Skin of body (tissue), 2 donors: ENCODE results near the gene VIPR2. TPM values are rescaled to one million over a fixed set of nuclear protein-coding genes. Genes with fewer than 3 reads are reported as not detected.

ENCODE experiments used
- DNase-seq: peaks from one replicate; lab custom pipeline; 2025; lab: John Stamatoyannopoulos, UW
- total RNA-seq: library from RNA; depleted of rRNA; stranded (reverse); fragments of >200 nt; gene quantifications from one replicate; pipeline ENCODE4 v1.2.3, GENCODE V29; 2014

VIPR2 gene
- total RNA-seq, 1 donor from 2014 or later: 0.99 TPM

DNA sequence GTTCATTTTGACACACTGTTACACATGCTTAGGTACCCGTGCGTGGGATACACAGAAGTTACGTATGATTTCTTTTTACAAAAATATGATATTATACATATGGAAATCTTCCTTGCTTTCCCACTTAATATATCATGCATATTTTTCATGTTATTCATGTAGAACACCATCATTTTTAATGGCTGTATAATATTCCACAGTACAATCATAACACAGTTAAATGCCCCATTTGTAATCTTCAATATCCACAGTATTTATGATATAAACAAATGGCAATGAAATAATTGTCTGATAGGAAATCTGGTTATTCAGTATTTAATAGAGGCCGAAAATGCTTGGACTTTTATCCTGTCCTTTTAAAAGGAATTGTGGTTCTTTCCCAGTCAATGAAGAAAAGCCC, 23.2 kb downstream of the VIPR2 start:
- DNase-seq: no peak

DNA sequence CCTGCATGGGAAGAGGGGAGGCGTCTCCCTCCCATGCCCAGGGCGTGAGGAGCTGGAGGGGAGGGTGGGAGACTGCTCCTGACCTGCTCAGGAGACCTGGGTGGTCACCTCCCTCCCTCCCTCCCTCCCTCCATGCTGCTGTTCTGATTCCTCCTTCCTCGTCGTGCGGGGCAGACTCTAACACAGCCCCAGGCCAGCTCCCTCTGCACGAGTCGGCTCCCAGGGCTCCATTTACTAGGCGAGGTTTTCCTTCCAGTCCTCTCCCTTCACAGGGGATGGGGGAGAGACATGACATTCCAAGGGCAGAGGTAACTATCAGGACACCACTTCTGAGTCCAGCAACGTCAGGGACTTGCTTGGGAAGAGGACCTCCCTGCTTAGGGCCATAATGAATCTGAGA, 23.6 kb downstream of the VIPR2 start:
- DNase-seq: no peak

DNA sequence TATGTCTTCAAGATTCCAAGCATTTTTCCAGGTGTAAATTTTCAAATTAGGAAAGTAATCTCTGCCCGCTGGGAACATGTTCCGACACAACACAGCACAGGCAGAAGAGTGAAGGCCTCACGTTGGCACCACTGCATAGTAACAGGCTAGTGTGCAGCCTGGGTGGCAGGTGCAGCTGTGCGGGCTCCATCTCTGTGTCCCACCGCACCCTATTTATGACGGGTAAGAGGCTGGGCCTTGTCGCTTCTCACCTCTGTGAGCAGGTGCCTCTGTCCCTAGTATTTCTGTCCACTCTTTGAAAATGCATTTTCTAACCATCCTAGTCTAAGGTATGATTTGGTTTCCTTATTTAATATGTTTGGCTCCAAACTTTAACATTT, 24.1 kb downstream of the VIPR2 start:
- DNase-seq: no peak

DNA sequence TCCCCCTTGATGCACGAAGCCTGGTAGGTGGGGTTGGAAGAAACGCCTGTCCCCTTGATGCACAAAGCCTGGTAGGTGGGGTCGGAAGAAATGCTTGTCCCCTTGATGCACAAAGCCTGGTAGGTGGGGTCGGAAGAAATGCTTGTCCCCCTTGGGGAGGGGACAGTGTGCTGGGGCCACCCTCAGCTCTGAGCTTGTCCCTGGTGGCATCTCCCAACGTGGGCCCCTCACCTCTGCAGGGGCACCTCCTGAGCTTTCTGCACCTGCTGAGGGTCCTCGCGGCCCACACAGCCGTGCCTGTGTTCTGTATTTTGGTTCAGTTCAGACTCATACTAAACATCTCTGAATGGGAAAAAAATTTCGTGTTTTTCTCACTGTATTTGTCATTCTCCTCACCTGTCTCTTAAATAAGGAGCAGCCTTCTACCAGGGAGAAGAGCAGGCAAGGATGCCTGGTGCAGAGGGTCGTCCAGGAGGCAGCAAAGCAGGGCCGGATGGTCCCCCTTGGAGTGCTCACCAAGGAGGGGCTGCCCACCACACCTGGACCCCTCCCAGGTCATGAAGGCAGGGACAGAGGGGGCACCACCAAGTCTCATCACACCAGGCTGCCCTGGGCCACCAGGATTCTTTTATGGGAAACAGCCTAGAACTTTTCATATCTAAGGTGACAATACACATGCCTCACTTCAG, 24.7 kb downstream of the VIPR2 start:
- DNase-seq: no peak

DNA sequence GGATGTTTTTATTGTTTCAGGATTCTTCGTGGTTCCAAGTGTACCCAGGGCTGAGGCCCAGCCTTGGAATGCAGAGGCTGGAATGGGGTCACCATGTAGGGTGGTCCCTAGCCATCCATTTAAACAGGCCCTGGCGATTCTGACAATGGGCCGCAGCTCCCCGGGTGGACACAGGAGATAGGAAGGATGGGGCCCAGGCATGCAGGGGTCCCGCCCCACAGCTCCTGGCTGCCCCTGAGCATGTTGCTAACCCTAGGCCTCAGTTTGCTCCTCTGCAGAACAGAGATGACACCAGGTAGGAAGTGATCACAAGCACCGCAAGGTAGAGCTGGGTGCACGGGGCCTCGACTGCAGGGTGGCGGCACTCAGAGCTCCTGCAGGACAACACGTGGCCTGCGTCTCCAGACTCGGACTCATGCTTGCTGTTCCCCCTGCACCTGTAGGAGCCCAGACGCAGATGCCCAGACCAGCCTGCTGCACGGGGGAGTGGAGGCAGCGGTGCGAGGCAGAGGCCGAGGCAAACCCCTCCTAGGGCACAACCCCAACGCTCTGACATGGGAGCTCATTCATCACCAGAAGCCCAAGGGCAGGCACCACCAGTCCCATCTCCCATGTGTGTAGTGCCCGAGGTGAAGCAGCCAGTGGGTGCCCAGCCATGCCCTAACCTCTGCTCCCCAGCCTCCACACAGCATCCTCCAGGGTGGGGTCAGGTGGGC, 25.5 kb downstream of the VIPR2 start:
- no peak for DNase-seq

DNA sequence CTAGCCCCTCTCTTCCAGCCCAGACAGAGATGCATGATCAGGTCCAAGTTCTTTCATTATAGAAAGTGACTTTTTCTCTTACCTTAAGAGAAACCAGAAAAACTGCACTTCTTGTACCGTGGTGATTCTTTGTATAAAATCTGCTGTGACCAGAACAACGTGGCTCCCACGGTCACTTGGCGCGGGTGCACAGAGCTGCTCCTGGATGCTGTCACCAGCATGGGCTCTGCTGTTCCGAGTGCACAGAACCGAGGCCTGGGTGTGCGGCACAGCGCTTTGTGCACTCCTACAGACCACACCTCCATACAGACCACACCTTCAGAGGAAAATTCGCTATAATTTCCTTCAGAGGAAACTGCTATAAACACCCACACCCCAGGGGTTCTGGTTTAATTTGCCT, 26.0 kb downstream of the VIPR2 start:
- DNase-seq: no peak

DNA sequence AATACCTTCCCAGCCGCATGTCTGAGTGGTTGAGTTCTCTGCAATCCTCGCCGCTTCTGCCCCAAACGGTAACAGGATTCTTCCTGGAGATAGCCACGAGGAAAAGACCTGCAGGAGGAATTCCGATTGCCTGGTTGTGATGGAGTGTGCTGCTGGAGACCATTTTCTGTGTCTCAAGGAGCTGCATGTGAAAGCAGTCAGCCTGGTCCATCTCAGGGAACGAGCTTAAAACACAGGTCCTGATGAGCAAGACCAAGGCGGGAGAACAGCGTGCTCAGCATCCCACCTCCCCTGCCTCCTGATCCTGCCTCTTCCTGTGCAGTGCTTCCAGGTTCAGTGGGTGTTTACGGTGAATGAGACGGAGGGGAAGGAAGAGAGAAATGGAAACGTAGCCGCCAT, 26.5 kb downstream of the VIPR2 start:
- DNase-seq: no peak

DNA sequence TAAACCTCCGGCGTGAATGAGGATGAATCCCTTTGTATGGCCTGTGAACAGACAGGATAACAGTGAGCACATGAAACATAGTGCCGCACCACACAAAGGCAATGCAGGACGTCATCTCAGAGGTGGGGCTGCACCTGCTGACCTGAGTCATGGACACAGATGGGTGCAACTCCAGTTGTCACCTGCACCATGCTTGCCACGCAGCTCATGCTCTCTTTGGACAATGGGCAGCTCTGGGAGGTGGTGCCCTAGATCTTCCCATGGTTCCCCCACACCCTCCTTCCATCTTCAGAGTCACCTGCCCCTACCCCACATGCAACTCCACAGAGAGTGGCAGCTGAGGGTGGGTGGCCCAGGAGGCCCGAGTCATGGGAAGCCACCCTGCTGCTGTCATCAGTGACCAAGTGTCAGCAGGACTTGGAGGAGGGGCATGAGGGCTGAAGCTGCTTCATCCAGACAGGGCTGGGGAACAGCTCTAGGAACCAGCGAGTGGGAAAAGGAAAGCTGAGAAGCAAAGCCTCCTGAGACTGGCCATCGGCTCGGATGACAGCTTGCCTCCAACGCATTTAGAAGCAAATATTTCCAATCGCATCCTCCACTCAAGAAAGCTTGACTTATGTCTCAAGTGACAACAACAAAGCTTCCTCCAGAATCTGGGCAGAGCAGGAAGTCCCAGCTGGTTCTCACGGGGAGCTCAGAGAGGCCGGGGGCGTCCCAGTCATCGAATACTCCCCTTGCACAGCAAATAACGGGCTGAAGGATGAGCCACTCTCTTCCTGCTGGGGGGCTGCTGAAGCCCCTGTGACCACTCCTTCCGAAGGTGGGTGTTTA, 27.1 kb downstream of the VIPR2 start:
- DNase-seq: no peak

DNA sequence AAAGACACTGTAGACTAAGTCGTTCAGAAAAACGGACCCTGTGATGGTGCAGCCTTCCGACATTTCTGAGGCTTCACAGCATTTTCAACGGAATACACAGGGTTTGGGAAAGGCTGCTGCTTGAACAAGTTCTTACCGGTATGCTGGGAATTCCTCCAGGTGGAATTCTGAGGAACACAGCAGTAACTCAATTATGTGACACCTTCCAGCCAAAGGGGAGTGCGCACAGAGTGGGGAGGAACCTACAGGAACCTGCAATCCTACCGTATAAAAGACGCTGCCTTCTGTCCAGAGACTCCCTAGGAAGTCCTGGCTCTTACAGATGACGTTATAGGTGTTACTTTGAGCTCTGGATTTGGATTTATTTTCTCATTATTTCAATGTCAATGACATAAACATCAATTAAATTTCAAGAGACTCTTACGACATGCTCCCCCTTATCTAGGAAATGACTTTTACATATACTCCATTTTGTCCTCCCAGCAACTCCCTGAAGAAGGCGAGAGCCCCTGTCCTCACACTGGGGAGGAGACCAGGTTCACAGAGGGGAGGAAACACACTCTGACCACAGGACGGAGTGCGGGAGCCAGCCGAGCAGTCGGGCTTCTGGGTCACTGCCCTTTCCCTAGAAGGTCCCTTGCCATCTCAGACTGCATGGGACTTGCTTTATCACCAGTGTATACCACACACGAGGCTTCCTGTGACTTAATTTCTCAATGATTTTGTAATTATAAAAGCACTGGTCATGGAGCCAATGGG, 27.9 kb downstream of the VIPR2 start:
- DNase-seq: no peak

DNA sequence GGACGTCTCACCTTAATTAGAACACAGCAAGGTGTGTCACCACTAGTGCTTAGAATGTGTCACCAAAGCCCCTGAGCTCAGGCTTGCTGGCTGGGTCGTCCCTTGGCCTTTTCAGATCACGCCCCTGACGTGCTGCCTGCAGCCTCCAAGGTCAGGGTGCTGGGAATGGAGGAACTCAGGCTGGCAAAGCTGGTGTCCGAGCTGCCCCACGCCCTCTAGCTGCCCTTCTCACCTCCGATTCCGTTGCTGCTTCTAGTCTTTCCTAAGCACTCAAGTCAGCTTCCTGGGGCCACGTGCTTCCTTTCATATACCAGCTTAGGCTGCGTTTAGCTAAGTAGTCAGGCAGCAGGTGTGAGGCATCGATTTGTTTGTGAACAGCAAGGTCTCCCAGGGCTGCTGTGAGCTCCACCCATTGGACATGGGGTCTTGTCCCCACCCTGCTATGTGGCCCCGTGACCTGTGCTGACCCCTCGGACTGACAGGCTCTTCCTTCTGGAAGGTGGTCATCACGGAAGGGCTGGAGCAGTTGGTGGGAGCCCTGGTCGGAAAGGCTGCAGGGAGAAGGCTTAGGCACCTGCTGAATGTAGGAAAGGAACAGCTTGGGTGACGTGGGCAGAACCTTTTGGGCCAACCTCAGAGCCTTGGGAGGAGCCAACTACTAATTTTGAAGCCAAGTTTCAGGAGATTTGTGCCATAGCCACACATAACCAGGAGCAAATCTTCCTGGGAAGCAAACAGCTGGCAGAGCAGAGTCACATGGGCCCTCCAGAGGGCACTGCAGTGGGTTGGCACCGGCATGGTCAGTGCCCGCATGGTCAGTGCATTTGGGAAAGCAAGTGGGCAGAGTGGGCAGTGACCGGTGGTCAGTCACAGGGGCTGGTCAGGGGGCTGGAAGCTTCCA, 28.8 kb downstream of the VIPR2 start:
- no peak for DNase-seq

DNA sequence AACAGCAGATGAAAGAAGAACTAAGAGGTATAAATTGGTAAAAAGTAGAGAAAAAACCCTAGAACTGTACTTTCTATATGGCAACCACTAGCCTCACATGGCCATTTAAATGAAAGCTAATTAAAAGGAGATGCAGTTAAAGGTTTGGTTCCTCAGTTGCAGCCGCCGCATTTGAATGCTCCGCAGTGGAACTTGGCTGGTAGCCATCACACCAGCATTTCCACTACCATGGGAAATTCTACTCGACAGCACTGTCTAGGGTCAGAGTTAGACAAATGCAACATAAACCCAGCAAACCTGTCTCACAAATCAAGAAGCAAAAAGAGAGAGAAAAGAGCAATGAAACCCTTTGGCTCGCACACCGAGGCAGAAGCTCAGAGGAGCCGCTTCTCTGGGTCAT, 29.7 kb downstream of the VIPR2 start:
- peak; percentile 17 for DNase-seq

DNA sequence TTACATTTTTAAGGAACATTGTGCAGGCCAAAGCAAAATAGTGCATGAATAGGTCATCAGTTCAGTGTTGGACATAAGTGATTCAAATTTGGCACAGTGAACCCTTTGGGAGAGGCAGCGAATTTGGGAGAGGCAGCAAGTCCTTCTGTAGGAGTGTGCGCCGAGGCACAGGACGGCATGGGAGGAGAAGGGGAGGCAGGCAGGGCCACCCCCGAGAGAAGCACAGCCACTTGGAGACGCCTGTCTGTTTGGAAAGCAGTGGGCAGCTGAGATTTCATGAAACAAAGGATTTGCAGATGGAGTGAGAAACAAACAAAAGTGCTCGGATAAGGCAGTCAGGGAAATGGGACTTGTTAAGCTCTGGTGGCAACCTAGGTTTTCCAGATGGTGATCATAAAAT, 30.6 kb downstream of the VIPR2 start:
- DNase-seq: no peak

DNA sequence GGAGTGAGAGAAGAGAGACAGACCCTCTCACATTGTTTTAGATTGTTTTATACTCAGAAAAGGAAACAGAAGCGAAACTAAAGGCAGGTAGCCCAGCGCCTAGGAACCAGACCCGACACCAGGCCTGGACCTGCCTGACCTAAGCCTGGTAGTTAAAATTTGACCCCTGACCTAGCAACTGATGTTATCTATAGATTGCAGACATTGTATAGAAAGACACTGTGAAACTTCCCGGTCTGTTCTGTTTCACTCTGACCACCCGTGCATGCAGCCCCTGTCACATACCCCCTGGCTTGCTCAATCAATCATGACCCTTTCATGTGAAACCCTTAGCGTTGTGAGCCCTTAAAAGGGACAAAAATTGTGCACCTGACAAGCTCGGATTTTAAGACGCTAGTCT, 31.6 kb downstream of the VIPR2 start:
- no peak for DNase-seq

DNA sequence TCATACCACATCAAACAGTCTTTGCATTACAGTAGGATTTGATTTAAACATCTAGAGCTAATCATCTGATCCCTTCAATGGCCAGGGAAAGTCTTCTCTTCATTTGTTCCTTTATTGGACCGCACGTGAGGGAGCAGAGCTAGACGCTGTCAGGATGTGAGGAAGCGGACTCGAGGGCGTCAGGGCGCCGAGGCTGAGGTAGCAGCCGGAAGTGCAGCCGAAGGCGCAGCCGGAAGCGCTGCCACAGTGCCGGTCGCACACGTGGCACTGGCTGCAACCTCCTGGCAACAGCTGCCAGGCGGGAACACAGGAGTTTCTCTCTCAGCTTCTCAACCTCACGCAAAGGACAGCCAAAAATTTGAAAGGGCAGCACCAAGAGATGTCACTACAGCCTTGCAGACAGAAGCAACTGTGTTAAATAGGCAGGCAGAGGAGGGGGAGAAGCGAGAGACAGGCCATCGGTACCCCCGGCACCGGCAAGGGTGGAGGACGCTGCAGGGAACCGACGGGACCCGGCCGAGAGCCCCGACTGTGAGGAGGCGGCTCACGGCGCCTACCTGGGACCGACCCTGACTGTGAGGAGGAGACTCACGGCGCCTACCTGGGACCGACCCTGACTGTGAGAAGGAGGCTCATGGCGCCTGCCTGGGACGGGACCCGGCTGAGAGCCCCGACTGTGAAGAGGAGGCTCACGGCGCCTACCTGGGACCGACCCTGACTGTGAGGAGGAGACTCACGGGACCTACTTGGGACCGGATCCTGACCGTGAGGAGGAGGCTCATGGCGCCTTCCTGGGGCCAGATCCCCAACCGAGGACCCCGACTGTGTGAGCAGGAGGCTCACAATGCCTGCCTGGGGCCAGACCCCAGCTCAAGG, 32.3 kb downstream of the VIPR2 start:
- DNase-seq: no peak

DNA sequence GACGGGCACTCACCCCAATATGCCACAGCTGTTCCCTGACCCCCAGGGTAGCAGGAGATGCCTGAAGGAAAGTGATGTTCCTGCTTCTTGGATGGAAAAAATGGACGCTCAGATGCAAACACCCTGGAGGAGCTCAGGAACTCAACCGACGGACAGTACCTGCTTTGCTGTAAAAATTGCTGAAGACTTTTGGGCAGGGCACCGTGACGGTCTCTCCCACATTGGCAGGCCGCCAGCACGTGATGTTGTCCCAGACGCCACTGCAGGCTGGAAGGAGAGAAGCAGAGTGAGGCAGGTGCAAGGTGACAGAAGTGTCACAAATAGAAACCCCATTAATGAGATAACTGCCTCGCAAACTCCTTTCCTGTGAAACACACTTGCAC, 35.0 kb downstream of the VIPR2 start:
- DNase-seq: no peak

DNA sequence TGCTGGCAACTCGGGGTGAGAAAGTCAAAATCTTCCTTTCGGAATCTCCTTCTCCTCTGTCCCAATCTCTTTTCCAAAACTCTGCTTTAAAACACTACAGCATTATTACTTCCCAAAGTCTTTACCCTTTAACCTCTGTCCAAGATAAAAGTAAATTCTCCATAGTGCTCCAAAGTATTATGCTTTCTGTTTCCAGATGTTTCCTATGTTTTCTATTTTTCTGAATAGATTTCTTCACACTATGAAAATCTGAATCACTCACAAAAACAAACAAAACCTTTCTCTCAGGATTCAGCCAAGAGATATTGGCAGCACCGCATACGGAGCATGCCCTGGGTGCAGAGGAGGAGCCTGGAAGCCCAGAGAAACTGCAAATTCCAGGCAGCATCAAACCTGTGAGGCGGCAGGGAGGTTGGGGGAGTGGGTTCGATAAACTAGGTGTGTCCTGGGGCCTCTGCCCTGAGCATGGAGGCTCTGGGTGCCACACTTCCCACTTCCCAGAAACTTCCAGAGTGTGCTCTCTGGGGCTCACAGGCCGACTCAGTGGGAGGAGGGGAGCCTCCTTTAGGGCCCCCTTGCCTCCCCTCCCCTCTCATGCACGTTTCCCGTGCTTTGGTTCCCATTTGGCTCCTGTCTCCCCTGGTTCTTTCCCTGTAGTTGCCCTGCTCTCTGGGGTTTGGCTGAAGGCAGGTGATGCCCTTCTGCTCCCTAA, 35.6 kb downstream of the VIPR2 start:
- no peak for DNase-seq

DNA sequence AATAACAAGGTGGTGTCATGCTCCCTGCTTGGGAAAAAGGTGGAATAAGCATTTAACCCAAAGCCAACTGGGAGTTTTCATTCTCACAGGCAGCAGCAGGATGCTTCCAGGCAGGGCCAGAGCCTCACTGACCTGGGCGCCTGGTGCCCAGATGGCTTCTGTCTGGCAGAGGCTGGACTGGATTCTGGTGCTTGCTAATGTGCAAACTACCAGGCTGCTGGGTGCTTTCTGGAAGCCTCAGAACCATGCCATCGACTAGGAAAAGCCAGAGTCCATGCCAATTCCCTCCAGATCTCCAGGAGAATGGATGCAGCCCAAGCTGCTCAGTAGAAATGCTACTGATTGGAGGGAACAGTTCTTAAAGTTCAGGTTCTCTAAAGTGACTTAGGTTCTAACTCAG, 36.2 kb downstream of the VIPR2 start:
- DNase-seq: no peak

DNA sequence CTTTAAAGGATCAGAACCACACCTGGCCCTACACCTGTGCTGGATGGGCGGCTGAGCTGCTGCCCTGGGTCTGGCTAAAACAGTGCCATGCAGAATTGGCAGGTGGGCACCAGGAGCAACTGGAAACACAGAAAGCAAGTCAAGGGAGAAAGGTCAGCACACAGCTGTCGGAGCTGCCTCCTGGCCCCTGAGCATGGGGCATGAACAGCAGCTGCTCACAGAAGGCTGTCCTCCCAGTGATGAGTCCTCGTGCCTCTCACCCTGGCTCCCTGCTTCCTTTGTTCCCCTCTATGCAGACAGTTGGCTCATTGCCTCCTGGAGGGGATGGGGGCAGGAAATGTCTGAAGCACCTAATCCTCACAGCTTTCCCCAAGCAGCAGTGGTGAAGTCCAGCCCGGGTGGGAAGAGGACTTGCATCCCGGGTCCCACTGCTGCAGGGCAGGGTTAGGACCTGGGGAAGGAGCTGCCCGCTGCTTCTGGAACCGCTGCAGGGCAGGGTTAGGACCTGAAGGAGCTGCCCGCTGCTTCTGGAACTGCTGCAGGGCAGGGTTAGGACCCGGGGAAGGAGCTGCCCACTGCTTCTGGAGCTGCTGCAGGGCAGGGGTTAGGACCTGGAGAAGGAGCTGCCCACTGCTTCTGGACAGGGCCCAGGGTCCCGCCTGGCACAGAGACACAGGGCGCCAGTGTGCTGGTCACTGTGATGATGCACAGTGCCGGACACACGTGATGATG, 37.3 kb downstream of the VIPR2 start:
- no peak for DNase-seq
